SK-N-SH (cell line): ENCODE results near the gene LENG9. TPM values are rescaled to one million over a fixed set of nuclear protein-coding genes. Genes with fewer than 3 reads are reported as not detected.

ENCODE experiments used
- CTCF ChIA-PET: fragments of 300-600, 350-600 bp; formaldehyde crosslinking; extraction: SDS; loops from one replicate; lab custom pipeline; 2021; lab: Yijun Ruan, JAX
- POLR2A ChIA-PET: fragments of 350-600 bp; sonication (Branson Sonifier 250); formaldehyde crosslinking; extraction: SDS; loops from one replicate; lab custom pipeline; 2020; ENCODE audit warnings: antibody characterized with exemption, inconsistent platforms; lab: Yijun Ruan, JAX
- DNase-seq: peaks from one replicate; pipeline ENCODE4 v3.0.0; 2012
- H2AFZ ChIP-seq: fragments of 200-600 bp; sonication (generic); 2 replicates; pipeline ENCODE4 v1.8.1; 2016; ENCODE audit warnings: antibody characterized with exemption, mild to moderate bottlenecking, low read depth
- H3F3A ChIP-seq: fragments of 200-600 bp; sonication (generic); replicated peaks from 2 replicates; pipeline ENCODE3; 2016; ENCODE audit warnings: antibody characterized with exemption, mild to moderate bottlenecking; ENCODE audit not compliant: insufficient read depth
- H3K27ac ChIP-seq, 2 experiments: fragments of 200-500 bp in 1 of 2; fragments of 200-600 bp in 1 of 2; sonication (Bioruptor generic) in 1 of 2; sonication (generic), shearing (Covaris generic) in 1 of 2; 2 replicates each; pipeline versions ENCODE4 v1.5.1 to v1.6.1; 2014 to 2016; ENCODE audit warnings: low read depth in 2 of 2, inconsistent platforms in 1 of 2, low read length in 1 of 2, mild to moderate bottlenecking in 1 of 2, mixed read lengths in 1 of 2
- H3K27me3 ChIP-seq: fragments of 200-600 bp; sonication (generic), shearing (Covaris generic); 2 replicates; pipeline ENCODE4 v1.6.1; 2016; ENCODE audit warnings: mixed run types; ENCODE audit not compliant: insufficient read depth
- H3K36me3 ChIP-seq, 2 experiments: fragments of 200-500 bp in 1 of 2; fragments of 200-600 bp in 1 of 2; sonication (Bioruptor generic) in 1 of 2; sonication (generic) in 1 of 2; replicated peaks in 1 of 2; 2 replicates each; pipeline versions ENCODE3 to v1.5.1; 2014 to 2016; ENCODE audit warnings: low read length in 1 of 2, mild to moderate bottlenecking in 1 of 2; ENCODE audit not compliant: insufficient read depth in 2 of 2, control insufficient read depth in 1 of 2
- H3K4me1 ChIP-seq, 2 experiments: fragments of 200-500 bp in 1 of 2; fragments of 200-600 bp in 1 of 2; sonication (Bioruptor generic) in 1 of 2; sonication (generic), shearing (Covaris generic) in 1 of 2; 2 replicates each; pipeline versions ENCODE4 v1.5.1 to v1.6.1; 2014 to 2016; ENCODE audit warnings: low read depth in 1 of 2, low read length in 1 of 2, mixed run types in 1 of 2; ENCODE audit not compliant: insufficient read depth in 2 of 2, control insufficient read depth in 1 of 2
- H3K4me2 ChIP-seq: fragments of 200-600 bp; sonication (generic), shearing (Covaris generic); 2 replicates; pipeline ENCODE4 v1.6.1; 2017; ENCODE audit warnings: mixed run types
- H3K4me3 ChIP-seq, 2 experiments: fragments of 200-500 bp in 1 of 2; fragments of 200-600 bp in 1 of 2; sonication (Bioruptor generic) in 1 of 2; sonication (generic), shearing (Covaris generic) in 1 of 2; 2 replicates each; pipeline versions ENCODE4 v1.5.1 to v1.8.1; 2014 to 2016; ENCODE audit warnings: low read depth in 2 of 2, inconsistent platforms in 1 of 2, low read length in 1 of 2, mild to moderate bottlenecking in 1 of 2, mixed read lengths in 1 of 2, moderate library complexity in 1 of 2
- H3K79me2 ChIP-seq: fragments of 200-600 bp; sonication (generic); 2 replicates; pipeline ENCODE4 v1.8.1; 2017; ENCODE audit warnings: mild to moderate bottlenecking; ENCODE audit not compliant: insufficient read depth
- H3K9ac ChIP-seq: fragments of 200-600 bp; sonication (generic); 2 replicates; pipeline ENCODE4 v1.6.1; 2017; ENCODE audit warnings: mixed run types
- H3K9me2 ChIP-seq: fragments of 200-600 bp; sonication (generic); 2 replicates; pipeline ENCODE4 v1.6.1; 2017; ENCODE audit warnings: mixed run types
- H3K9me3 ChIP-seq: fragments of 200-600 bp; sonication (generic); 2 replicates; pipeline ENCODE4 v1.6.1; 2017; ENCODE audit warnings: mixed run types, mild to moderate bottlenecking, moderate library complexity
- H4K20me1 ChIP-seq: fragments of 200-600 bp; sonication (generic); 2 replicates; pipeline ENCODE4 v1.6.1; 2017; ENCODE audit warnings: mild to moderate bottlenecking, mixed run types; ENCODE audit not compliant: insufficient read depth
- CHD2 ChIP-seq: fragments of 150-350 bp; IDR thresholded peaks from 2 replicates; pipeline ENCODE4 v1.6.1; 2018; ENCODE audit warnings: low read length; ENCODE audit not compliant: partially characterized antibody
- ELF1 ChIP-seq: IDR thresholded peaks from 2 replicates; pipeline ENCODE4 v1.4.0; 2012
- EZH2phosphoT487 ChIP-seq: fragments of 200-600 bp; sonication (generic); IDR thresholded peaks from 2 replicates; pipeline ENCODE4 v1.6.1; 2017; ENCODE audit warnings: low read depth, mixed run types, mild to moderate bottlenecking, antibody characterized with exemption, moderate library complexity, borderline replicate concordance
- FOXJ3 ChIP-seq: sonication (generic); formaldehyde crosslinking; IDR thresholded peaks from 2 replicates; pipeline ENCODE4 v1.5.1; 2020; ENCODE audit warnings: mild to moderate bottlenecking, missing genetic modification reagents
- MEF2A ChIP-seq: IDR thresholded peaks from 2 replicates; pipeline ENCODE4 v1.4.0; 2012; ENCODE audit warnings: low read depth, borderline replicate concordance
- MXI1 ChIP-seq: IDR thresholded peaks from 2 replicates; pipeline ENCODE4 v1.6.1; 2012; ENCODE audit warnings: mild to moderate bottlenecking, low read depth, low read length, improper control_type of control experiment
- RAD21 ChIP-seq: IDR thresholded peaks from 2 replicates; pipeline ENCODE4 v1.6.1; 2012; ENCODE audit warnings: mild to moderate bottlenecking, low read length
- RCOR1 ChIP-seq: fragments of 150-350 bp; IDR thresholded peaks from 2 replicates; pipeline ENCODE4 v1.6.1; 2017; ENCODE audit warnings: antibody characterized with exemption, low read length
- RFX5 ChIP-seq: IDR thresholded peaks from 2 replicates; pipeline ENCODE4 v1.6.1; 2012; ENCODE audit warnings: mild to moderate bottlenecking, improper control_type of control experiment, low read length
- RXRA ChIP-seq: IDR thresholded peaks from 2 replicates; pipeline ENCODE4 v1.4.0; 2012; ENCODE audit warnings: low read depth, mild to moderate bottlenecking, borderline replicate concordance
- SMC3 ChIP-seq: IDR thresholded peaks from 2 replicates; pipeline ENCODE4 v1.6.1; 2012; ENCODE audit warnings: low read depth, low read length, improper control_type of control experiment
- TAF1 ChIP-seq: IDR thresholded peaks from 2 replicates; pipeline ENCODE4 v1.6.1; 2012; ENCODE audit warnings: low read depth, mild to moderate bottlenecking, low read length, moderate library complexity, borderline replicate concordance
- TCF12 ChIP-seq: IDR thresholded peaks from 2 replicates; pipeline ENCODE4 v1.4.0; 2012
- TEAD4 ChIP-seq: IDR thresholded peaks from 2 replicates; pipeline ENCODE4 v1.4.0; 2012; ENCODE audit warnings: mild to moderate bottlenecking, borderline replicate concordance; ENCODE audit not compliant: insufficient read depth
- WGBS: methylation state at CpG from one replicate; pipeline ENCODE4 v1.1.6; 2017; ENCODE audit warnings: low lambda C conversion rate; 5-methylcytosine and 5-hydroxymethylcytosine counted together
- polyA plus RNA-seq, 3 experiments: library from polyadenylated mRNA; depleted of rRNA; stranded (reverse); fragments of >200 nt; gene quantifications; 2 replicates each; pipeline ENCODE4 v1.2.3, GENCODE V29; 2012
- TF ChIP-seq, protein P1 (sequence below): IDR thresholded peaks from 2 replicates; pipeline ENCODE4 v1.6.1; 2012; ENCODE audit warnings: mild to moderate bottlenecking, low read depth, low read length, moderate library complexity
- TF ChIP-seq, protein P2 (sequence below): IDR thresholded peaks from 2 replicates; pipeline ENCODE4; 2012
- TF ChIP-seq, protein P3 (sequence below): fragments of 150-350 bp; IDR thresholded peaks from 2 replicates; pipeline ENCODE4 v1.6.1; 2017; ENCODE audit warnings: antibody characterized with exemption, low read length, low read depth, borderline replicate concordance
- TF ChIP-seq, protein P4 (sequence below): IDR thresholded peaks from 2 replicates; pipeline ENCODE4 v1.4.0; 2012; ENCODE audit warnings: low read depth
- TF ChIP-seq, protein P5 (sequence below): fragments of 150-350 bp; IDR thresholded peaks from 2 replicates; pipeline ENCODE4 v1.6.1; 2016; ENCODE audit warnings: mild to moderate bottlenecking, low read depth, low read length
- TF ChIP-seq, protein P6 (sequence below): fragments of 200-600 bp; sonication (generic); IDR thresholded peaks from 2 replicates; pipeline ENCODE4 v1.6.1; 2017; ENCODE audit warnings: antibody characterized with exemption, mild to moderate bottlenecking, moderate library complexity

Gene LENG9
- polyA plus RNA-seq, 1 of the 3 experiments (the other 2 are of a cell fraction) = 0.20 TPM

DNA sequence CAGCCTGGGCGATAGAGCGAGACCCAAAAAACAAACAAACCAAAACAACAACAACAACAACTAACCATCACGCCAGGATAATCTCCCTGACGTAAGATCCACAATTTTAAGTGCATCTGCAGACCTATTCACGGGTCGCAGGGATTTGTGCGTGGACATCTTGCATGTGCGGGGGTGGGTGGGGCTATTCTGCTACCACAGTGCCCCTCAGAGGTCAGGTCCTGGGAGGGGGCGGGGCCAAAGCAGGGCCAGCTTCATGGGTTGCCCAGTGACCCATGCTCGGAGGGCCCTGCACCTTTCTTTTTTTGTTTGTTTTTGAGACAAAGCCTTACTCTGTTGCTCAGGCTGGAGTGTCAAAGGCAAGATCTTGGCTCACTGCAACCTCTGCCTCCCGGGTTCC is 12.1 kb upstream of the LENG9 start:
- Histone ChIP-seq H3K36me3 (no peaks in the 10 kb centered on the region), H3K27ac (no peak overlapping the region), H3K4me2 (no peak overlapping the region), H3K4me3 (no peak overlapping the region), H3K9me3 (no peaks in the 10 kb centered on the region), H3K79me2 (no peaks in the 10 kb centered on the region), H3F3A (peaks cover 22% of the 10 kb centered on the region), H4K20me1 (no peaks in the 10 kb centered on the region), H2AFZ (no peak overlapping the region), H3K4me1 (no peaks in the 10 kb centered on the region; a peak in 1 of 4 replicates), H3K9ac (no peak overlapping the region), H3K9me2 (no peaks in the 10 kb centered on the region), H3K27me3 (peaks cover 45% of the 10 kb centered on the region)
- no peak for DNase-seq
- ChIA-PET CTCF (no interaction called here), POLR2A (no interaction called here)
- 23% methylated on average over 8 of the region's 11 CpGs for WGBS
- TF ChIP-seq RAD21 = no peak
- TF ChIP-seq, protein P1, sequence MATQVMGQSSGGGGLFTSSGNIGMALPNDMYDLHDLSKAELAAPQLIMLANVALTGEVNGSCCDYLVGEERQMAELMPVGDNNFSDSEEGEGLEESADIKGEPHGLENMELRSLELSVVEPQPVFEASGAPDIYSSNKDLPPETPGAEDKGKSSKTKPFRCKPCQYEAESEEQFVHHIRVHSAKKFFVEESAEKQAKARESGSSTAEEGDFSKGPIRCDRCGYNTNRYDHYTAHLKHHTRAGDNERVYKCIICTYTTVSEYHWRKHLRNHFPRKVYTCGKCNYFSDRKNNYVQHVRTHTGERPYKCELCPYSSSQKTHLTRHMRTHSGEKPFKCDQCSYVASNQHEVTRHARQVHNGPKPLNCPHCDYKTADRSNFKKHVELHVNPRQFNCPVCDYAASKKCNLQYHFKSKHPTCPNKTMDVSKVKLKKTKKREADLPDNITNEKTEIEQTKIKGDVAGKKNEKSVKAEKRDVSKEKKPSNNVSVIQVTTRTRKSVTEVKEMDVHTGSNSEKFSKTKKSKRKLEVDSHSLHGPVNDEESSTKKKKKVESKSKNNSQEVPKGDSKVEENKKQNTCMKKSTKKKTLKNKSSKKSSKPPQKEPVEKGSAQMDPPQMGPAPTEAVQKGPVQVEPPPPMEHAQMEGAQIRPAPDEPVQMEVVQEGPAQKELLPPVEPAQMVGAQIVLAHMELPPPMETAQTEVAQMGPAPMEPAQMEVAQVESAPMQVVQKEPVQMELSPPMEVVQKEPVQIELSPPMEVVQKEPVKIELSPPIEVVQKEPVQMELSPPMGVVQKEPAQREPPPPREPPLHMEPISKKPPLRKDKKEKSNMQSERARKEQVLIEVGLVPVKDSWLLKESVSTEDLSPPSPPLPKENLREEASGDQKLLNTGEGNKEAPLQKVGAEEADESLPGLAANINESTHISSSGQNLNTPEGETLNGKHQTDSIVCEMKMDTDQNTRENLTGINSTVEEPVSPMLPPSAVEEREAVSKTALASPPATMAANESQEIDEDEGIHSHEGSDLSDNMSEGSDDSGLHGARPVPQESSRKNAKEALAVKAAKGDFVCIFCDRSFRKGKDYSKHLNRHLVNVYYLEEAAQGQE = no peak
- TF ChIP-seq TAF1 = no peak
- TF ChIP-seq TEAD4 = no peak
- TF ChIP-seq, protein P2, sequence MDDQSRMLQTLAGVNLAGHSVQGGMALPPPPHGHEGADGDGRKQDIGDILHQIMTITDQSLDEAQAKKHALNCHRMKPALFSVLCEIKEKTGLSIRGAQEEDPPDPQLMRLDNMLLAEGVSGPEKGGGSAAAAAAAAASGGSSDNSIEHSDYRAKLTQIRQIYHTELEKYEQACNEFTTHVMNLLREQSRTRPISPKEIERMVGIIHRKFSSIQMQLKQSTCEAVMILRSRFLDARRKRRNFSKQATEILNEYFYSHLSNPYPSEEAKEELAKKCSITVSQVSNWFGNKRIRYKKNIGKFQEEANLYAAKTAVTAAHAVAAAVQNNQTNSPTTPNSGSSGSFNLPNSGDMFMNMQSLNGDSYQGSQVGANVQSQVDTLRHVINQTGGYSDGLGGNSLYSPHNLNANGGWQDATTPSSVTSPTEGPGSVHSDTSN = no peak
- TF ChIP-seq FOXJ3 (CRISPR knock-in tag) = no peak
- no peak for TF ChIP-seq MEF2A
- no peak for TF ChIP-seq RCOR1
- TF ChIP-seq, protein P3, sequence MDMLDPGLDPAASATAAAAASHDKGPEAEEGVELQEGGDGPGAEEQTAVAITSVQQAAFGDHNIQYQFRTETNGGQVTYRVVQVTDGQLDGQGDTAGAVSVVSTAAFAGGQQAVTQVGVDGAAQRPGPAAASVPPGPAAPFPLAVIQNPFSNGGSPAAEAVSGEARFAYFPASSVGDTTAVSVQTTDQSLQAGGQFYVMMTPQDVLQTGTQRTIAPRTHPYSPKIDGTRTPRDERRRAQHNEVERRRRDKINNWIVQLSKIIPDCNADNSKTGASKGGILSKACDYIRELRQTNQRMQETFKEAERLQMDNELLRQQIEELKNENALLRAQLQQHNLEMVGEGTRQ = no peak
- no peak for TF ChIP-seq SMC3

DNA sequence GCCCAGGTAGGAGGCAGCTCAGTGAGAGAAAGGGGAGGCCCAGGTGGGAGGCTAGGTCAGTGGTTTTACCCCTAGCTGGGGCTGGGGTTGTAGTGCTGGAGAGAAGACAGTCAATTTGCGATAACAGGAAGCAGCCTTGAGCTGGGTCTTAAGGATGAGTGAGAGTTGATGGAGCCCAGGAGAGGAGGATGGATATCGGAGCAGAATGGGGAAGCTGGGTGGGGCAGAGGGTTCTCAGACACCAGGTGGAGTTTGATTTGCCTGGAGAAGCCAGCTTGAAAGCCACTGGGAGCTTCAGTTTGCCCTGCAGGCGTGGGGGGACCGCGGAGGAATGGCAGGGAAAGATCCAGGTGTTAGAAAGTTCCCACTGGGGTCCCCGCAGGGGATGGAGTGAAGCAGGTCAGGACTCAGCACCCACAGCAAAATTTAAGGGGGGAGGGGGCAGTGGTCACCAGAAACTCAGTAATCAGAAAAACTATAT is 10.4 kb upstream of the LENG9 start:
- ChIA-PET POLR2A (no interaction called here), CTCF (no interaction called here)
- WGBS = 11% methylated on average over 6 of the region's 6 CpGs
- Histone ChIP-seq H3K4me3 (no peak overlapping the region), H4K20me1 (no peaks in the 10 kb centered on the region), H3F3A (peaks cover 17% of the 10 kb centered on the region), H3K4me2 (peak overlapping the region; percentile 87), H2AFZ (no peak overlapping the region), H3K79me2 (no peaks in the 10 kb centered on the region), H3K9me2 (no peaks in the 10 kb centered on the region), H3K9ac (no peak overlapping the region), H3K9me3 (no peaks in the 10 kb centered on the region), H3K36me3 (no peaks in the 10 kb centered on the region), H3K4me1 (no peaks in the 10 kb centered on the region; a peak in 1 of 4 replicates), H3K27ac (no peak overlapping the region), H3K27me3 (peaks cover 33% of the 10 kb centered on the region)
- DNase-seq = no peak
- TF ChIP-seq MXI1 (no peak), RAD21 (no peak), TEAD4 (no peak), CHD2 (no peak), EZH2phosphoT487 (no peak), RXRA (no peak), RFX5 (no peak), ELF1 (no peak), TCF12 (no peak)
- TF ChIP-seq, protein P4, sequence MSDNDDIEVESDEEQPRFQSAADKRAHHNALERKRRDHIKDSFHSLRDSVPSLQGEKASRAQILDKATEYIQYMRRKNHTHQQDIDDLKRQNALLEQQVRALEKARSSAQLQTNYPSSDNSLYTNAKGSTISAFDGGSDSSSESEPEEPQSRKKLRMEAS = no peak
- TF ChIP-seq, protein P5, sequence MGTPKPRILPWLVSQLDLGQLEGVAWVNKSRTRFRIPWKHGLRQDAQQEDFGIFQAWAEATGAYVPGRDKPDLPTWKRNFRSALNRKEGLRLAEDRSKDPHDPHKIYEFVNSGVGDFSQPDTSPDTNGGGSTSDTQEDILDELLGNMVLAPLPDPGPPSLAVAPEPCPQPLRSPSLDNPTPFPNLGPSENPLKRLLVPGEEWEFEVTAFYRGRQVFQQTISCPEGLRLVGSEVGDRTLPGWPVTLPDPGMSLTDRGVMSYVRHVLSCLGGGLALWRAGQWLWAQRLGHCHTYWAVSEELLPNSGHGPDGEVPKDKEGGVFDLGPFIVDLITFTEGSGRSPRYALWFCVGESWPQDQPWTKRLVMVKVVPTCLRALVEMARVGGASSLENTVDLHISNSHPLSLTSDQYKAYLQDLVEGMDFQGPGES = no peak
- TF ChIP-seq, protein P6, sequence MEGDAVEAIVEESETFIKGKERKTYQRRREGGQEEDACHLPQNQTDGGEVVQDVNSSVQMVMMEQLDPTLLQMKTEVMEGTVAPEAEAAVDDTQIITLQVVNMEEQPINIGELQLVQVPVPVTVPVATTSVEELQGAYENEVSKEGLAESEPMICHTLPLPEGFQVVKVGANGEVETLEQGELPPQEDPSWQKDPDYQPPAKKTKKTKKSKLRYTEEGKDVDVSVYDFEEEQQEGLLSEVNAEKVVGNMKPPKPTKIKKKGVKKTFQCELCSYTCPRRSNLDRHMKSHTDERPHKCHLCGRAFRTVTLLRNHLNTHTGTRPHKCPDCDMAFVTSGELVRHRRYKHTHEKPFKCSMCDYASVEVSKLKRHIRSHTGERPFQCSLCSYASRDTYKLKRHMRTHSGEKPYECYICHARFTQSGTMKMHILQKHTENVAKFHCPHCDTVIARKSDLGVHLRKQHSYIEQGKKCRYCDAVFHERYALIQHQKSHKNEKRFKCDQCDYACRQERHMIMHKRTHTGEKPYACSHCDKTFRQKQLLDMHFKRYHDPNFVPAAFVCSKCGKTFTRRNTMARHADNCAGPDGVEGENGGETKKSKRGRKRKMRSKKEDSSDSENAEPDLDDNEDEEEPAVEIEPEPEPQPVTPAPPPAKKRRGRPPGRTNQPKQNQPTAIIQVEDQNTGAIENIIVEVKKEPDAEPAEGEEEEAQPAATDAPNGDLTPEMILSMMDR = no peak
